Measurements from ENCODE around the gene TNFRSF11A.

- TF ChIP-seq CTCF (IDR thresholded peaks at IDR 0.05; ENCODE audit: insufficient read depth, low read depth, low read length) = peak; percentile 91
- no peak for TF ChIP-seq EZH2 (IDR thresholded peaks at IDR 0.05; ENCODE audit: insufficient read depth, low read length)
Observed at GRCh38 chr18:62425465-62426190, 100.5 kb downstream of the TNFRSF11A start.

All from astrocyte (in vitro differentiated cells and primary cell).